GM18867 (cell line): ENCODE measurements around the gene LRFN3.
A peak's percentile ranks its signal among the peaks of the same experiment; 100 is the strongest.
"Not testable (repeated sequence)": the region's sequence is repeated elsewhere in the genome, so short reads cannot be mapped to it uniquely, and the experiment has no call there.

Source experiments
- ATAC-seq: cut with Tn5 transposase; IDR thresholded peaks from one replicate; pipeline ENCODE4 v1.9.1; 2021; ENCODE audit warnings: mild to moderate bottlenecking, moderate library complexity; ENCODE audit not compliant: unreplicated experiment

LRFN3 gene, protein sequence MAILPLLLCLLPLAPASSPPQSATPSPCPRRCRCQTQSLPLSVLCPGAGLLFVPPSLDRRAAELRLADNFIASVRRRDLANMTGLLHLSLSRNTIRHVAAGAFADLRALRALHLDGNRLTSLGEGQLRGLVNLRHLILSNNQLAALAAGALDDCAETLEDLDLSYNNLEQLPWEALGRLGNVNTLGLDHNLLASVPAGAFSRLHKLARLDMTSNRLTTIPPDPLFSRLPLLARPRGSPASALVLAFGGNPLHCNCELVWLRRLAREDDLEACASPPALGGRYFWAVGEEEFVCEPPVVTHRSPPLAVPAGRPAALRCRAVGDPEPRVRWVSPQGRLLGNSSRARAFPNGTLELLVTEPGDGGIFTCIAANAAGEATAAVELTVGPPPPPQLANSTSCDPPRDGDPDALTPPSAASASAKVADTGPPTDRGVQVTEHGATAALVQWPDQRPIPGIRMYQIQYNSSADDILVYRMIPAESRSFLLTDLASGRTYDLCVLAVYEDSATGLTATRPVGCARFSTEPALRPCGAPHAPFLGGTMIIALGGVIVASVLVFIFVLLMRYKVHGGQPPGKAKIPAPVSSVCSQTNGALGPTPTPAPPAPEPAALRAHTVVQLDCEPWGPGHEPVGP

GRCh38 chr19:35935911-35936737, at the start of gene LRFN3:
Gene LRFN3 (plus strand): TSS chr19:35936374. CDS start chr19:35939426, 3,052 bp downstream.
- no peak for ATAC-seq

DNA sequence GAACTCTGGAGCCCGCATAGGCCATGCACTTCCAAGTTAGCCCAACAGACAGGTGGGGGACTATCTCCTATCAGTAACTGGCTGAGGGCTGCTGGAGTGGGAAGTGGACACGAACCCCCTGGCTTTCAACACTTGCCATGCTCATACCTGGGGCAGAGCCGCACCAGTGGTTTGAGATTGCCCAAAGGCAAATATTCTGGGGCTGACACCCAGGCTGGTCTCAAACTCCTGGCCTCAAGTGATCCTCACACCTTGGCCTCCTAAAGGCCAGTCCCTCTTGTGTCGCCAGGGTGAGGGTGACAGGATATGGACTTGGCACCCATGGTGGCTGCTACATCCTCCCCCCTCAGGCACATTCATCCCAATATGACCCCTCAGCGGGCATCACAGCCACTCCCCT, 49.0 kb upstream of the LRFN3 start:
- no peak for ATAC-seq

- no peak for ATAC-seq
Observed at GRCh38 chr19:35888398-35888797, 47.8 kb upstream of the LRFN3 start.

DNA sequence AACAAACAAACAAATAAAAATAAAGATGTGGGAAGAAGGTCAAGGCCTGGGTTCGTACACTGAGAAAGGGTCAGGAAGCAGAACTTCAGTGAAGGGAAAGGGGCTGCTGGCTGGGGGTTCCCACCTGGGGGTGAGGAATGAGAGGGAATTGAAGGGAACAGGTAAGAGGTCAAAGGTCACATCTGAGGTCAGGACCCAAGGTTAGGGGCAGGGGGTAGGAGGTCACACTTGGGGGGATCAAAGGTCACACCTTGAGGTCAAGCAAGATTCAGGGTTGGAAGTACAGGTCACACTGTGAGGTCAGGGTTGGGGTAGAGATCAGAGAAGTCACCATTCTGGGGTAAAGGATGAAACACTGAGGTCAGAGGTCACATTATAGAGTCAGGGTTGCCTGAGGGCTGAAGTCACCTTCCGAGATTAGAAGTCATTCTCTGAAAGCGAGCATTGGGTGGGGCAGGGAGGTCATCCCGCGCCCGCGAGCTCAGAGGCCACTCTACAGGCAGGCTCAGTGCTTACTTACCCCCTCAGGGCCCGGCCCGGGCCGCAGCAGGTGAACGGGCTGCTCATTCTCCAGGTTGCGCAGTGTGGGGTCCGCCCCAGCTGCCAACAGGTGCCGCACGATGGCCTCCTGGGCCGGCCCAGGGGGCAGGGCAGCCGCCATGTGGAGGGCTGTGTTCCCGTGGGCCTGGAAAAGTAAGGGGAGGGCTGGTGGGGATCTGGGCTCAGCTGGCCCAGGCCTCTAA, 46.6 kb upstream of the LRFN3 start:
- no peak for ATAC-seq

- no peak for ATAC-seq
Observed at GRCh38 chr19:35890113-35890650, 46.0 kb upstream of the LRFN3 start.

- ATAC-seq: not testable (repeated sequence)
Observed at GRCh38 chr19:35891819-35892218, 44.4 kb upstream of the LRFN3 start.

GRCh38 chr19:35894342-35894741, 41.8 kb upstream of the LRFN3 start:
- ATAC-seq: no peak

DNA sequence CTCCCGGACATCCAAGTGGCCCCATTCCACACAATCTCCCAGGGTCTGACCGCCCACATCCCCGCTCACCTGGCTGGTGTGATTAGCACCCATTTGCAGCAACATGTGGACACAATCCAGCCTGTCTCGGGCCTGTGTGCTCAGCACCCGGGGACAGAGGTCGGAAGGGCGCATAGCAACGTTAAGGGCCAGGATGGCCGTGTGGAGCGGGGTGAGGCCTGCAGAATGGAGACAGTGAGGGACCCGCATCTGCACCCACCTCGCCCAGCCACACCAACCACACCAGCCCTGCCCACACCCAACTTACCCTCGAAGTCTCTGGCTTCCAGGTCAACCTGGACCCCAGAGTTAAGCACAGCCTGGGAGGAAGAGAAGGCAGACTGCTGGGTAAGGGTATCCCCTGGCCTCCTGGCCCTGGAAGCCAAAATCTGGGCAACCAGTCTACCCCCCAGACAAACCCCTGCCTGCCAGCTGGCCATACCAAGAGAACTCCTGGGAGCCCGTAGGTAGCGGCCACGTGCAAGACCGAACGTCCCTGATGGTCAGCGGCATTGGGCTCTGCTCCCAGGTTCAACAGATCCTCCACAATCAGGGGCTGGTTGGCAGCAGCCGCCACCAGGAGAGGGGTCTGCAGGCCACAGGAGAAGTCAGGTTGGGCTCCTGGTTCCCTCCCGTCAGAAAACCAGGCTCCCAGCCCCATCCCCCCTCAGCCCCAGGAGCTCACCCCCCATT, 40.1 kb upstream of the LRFN3 start:
- no peak for ATAC-seq

DNA sequence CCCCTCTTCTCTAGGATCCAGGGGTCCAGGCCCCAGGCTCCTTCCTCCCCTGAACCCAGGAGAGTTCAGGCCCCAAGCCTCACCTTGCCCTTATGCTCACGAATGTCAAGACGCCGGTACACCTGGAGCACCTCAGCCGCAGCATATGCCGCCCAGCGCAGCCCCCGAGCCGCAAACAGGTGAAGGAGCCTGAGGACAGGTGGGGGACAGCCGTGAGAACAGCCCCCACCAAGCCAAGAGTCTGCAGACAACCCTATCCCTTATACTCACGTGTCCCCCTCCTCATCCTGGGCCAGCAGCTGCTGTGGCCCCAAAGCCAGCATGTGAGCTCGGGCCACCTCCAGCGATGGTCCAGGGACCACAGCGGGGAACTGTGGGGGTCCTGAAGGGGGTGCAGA, 39.5 kb upstream of the LRFN3 start:
- no peak for ATAC-seq

DNA sequence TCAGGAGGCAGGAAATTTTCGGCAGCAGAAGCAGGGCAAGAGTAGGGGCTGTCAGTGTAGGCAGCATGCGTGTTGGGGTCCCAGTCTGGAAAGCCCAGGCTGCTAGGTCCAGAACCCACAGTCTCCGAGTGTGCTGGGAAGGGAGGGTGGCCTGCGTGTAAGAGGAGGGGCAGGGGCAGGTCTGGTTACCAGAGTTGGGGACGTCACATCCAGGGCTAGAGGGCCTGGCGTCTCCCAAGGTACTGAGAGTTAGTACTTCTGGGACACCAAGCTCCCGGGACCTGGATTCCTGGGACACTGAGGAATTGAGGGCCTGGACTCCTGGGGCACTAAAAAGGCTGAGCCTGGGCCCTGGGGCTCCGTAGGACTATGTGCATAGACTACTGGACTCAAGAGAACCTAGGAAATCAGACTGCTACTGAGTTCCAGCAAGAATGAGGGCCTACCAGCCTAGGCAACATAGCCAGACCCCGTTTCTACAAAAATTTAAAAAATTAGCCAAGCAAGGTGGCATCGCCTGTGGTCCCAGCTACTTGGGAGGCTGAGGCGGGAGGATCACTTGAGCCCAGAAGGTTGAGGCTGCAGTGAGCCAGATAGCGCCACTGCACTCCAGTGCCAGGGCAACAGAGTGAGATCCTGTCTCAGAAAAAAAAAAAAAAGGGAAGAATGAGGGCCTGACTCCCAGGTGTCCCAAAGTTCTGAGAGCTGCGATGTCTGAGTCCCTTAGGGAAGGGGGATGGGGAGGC, 38.3 kb upstream of the LRFN3 start:
- ATAC-seq: no peak

DNA sequence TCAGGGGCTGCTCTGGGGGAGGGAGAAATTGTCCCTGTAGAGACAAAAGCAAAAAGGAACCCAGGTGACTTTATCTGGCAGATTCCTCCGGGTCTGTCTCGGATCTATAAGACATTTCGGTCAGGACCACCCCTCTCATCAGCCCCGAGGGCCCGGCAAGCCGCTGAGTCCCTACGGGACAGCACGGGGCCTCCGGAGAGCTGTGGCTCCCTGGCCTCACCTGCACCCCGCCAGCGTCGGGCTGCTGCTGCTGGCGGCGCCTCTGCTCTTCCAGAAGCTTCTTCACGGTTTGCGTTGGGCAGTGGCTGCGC, 37.7 kb upstream of the LRFN3 start:
- no peak for ATAC-seq

DNA sequence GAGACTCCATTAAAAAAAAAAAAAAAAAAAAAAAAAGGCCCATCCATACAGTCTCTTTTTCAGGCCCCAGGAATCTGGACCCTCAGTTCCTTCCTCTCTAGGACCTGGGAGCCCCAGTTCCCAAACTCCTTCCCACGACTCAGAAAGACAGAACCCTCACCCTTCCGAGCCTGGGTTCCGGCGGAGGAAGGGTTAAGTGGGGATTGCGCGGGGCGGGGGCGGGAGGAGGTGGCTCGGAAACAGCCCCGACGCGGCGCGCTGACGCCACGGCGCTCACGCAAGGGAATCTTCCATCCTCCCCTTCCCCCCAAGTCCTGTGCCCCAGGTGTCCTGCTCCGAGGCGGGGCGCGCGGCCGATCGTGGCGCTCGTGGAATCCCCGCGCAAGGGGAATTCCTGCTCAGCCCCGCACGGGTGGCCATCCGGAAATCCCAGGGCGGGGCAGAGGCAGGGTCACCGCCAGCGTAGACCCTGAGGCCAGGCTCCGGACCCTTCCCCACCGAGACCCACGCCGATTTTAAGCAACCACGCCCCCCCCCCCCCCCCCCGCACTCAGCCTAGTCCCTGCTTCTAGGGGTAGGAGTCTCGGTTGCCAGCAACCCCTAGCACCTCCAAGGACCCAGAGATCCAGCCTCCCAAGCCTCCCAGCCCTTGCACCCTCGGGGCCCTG, 36.5 kb upstream of the LRFN3 start:
- ATAC-seq: peak; percentile 37

DNA sequence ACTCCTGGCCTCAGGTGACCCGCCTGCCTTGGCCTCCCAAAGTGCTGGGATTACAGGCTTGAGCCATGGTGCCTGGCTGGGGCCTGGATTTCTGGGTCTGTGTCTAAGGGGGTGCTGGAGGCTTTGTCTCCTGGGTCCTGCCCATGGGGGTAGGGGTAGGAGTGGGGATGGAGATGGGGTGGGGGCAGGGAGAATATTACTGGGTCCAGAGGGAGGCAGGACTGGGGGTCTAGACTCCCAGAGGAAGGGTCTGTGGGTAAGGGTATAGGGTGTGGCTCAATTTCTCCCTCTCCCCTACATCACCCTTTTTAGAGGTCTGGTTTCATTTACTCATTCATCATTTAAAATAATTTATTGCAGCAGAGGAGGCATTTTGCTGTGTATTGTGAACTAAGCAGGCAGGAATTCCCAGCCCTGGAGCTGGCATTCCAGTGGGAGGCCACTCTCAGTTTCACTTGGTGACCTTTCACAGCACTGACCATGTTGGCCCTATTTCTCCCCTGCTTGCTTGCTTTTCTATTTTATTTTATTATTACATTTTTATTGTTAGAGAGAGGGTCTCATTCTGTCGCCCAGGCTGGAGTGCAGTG, 35.0 kb upstream of the LRFN3 start:
- ATAC-seq: no peak

GRCh38 chr19:35901854-35902661, 34.1 kb upstream of the LRFN3 start, which contains the start of gene HCST:
Gene HCST (plus strand): TSS chr19:35902529. CDS start chr19:35902594, 65 bp downstream.
- no peak for ATAC-seq

- ATAC-seq: no peak
Observed at GRCh38 chr19:35902870-35903475, 33.2 kb upstream of the LRFN3 start.

GRCh38 chr19:35903550-35904179, 32.5 kb upstream of the LRFN3 start:
- peak; percentile 35 for ATAC-seq
